Spleen (tissue), 11 donors: ENCODE data around the gene INHBB. TPM values are rescaled to one million over a fixed set of nuclear protein-coding genes. Genes with fewer than 3 reads are reported as not detected.

Source experiments
- DNase-seq: peaks from one replicate; pipeline ENCODE4 v3.0.0-alpha.2; 2020
- H3K27ac ChIP-seq, 8 donors: fragments of 200-600 bp; sonication (generic) in 7 of 8; 1 replicate in 4 of 8; 2 replicates in 4 of 8; pipeline versions ENCODE4 v1.5.0 to v1.8.0; 2016 to 2021; ENCODE audit warnings: inconsistent platforms in 4 of 8, mild to moderate bottlenecking in 4 of 8, moderate library complexity in 1 of 8
- H3K27me3 ChIP-seq, 7 donors: fragments of 200-600 bp; sonication (generic) in 6 of 7; replicated peaks in 1 of 7; 1 replicate in 4 of 7; 2 replicates in 3 of 7; pipeline versions ENCODE4 v1.5.0 to v1.8.0; 2016 to 2021; ENCODE audit warnings: inconsistent platforms in 3 of 7, mild to moderate bottlenecking in 1 of 7
- H3K36me3 ChIP-seq, 6 donors: fragments of 200-600 bp; sonication (generic) in 5 of 6; 1 replicate in 4 of 6; 2 replicates in 2 of 6; pipeline versions ENCODE4 v1.5.0 to v1.8.0; 2016 to 2021; ENCODE audit warnings: inconsistent platforms in 2 of 6
- H3K4me1 ChIP-seq, 6 donors: fragments of 200-600 bp; sonication (generic) in 5 of 6; 1 replicate in 3 of 6; 2 replicates in 3 of 6; pipeline versions ENCODE4 v1.5.0 to v1.8.0; 2016 to 2021; ENCODE audit warnings: inconsistent platforms in 3 of 6
- H3K4me3 ChIP-seq, 8 donors: fragments of 200-600 bp; sonication (generic) in 7 of 8; 1 replicate in 4 of 8; 2 replicates in 4 of 8; pipeline versions ENCODE4 v1.5.0 to v1.8.0; 2016 to 2021; ENCODE audit warnings: inconsistent platforms in 4 of 8, mild to moderate bottlenecking in 4 of 8, moderate library complexity in 2 of 8
- H3K9me3 ChIP-seq, 8 donors: fragments of 200-600 bp; sonication (generic) in 7 of 8; 1 replicate in 4 of 8; 2 replicates in 4 of 8; pipeline versions ENCODE4 v1.5.0 to v1.8.0; 2016 to 2021; ENCODE audit warnings: inconsistent platforms in 4 of 8
- CTCF ChIP-seq, 11 experiments: fragments of 200-600 bp in 7 of 11; fragments of 450-650 bp in 4 of 11; sonication (generic) in 4 of 11; IDR thresholded peaks in 8 of 11; conservative IDR thresholded peaks in 3 of 11; 1 replicate in 7 of 11; 2 replicates in 4 of 11; pipeline versions ENCODE4 v1.4.0 to v1.8.0; 2016 to 2021; ENCODE audit warnings: antibody characterized with exemption in 11 of 11, inconsistent platforms in 4 of 11, mild to moderate bottlenecking in 1 of 11
- POLR2A ChIP-seq, 3 donors: fragments of 450-650 bp; IDR thresholded peaks; one replicate each; pipeline ENCODE4 v1.5.1; 2017; ENCODE audit warnings: antibody characterized with exemption in 3 of 3, mild to moderate bottlenecking in 1 of 3
- POLR2AphosphoS5 ChIP-seq, 3 donors: sonication (generic); formaldehyde crosslinking; IDR thresholded peaks; one replicate each; pipeline ENCODE4 v1.5.1; 2017; ENCODE audit warnings: antibody characterized with exemption in 3 of 3
- WGBS, 5 donors: extraction: QIAGEN DNeasy Blood & Tissue Kit in 3 of 5; methylation state at CpG; one replicate each; pipeline versions ENCODE4 v1.1.5 to v1.1.7; 2013 to 2018; 5-methylcytosine and 5-hydroxymethylcytosine counted together
- intact Hi-C: fragments of 100-400 bp; cut with DNase I; formaldehyde crosslinking; loops from one replicate; pipeline ENCODE4 v1.15.0; 2023; ENCODE audit warnings: low total_unique reads
- polyA plus RNA-seq, 3 donors: library from polyadenylated mRNA; stranded (reverse); fragments of 200-250 nt; gene quantifications; one replicate each; pipeline ENCODE4 v1.2.1, GENCODE V29; 2013
- total RNA-seq, 7 donors: library from RNA; depleted of rRNA in 3 of 7; stranded (reverse); fragments of >200 nt in 3 of 7; fragmentation: NEBNext Ultra II Directional in 4 of 7; extraction: Animal tissue kit (Norgen Biotek cat#: 25700) in 4 of 7; gene quantifications; one replicate each; pipeline versions ENCODE4 v1.1.0 to v1.2.1, GENCODE V29; 2016 to 2021
- donor health status: healthy with polysubstance abuse.
- donor health status: DM: no; HTN: no; CAD: no; lungs with moderate emphysema.
- donor health status: DM: no; HTN: no; CAD: no.
- donor health status: Bipolar disorder and iron deficiency.
- donor health status: healthy.
- donor health status: DM: no; HTN: no; CAD: no.
- donor health status: DM: yes; HTN: yes; CAD: no.

INHBB gene
- total and polyA plus RNA-seq, 10 donors: 0.26 to 1.5 (median 0.67) TPM

GRCh38 chr2:120314690-120315366 lies 31.1 kb upstream of the INHBB start:
- Histone ChIP-seq H3K27me3 (peaks cover 0 to 11% (median 0%) of the 10 kb centered on the region in 7 donors), H3K9me3 (no peaks in the 10 kb centered on the region), H3K4me1 (peaks cover 5 to 45% (median 25%) of the 10 kb centered on the region in 6 donors), H3K4me3 (no peak overlapping the region), H3K36me3 (no peaks in the 10 kb centered on the region), H3K27ac (no peak overlapping the region)
- WGBS, 5 donors: 71 to 78% (median 75%) methylated on average over 19 of the region's 19 CpGs
- intact Hi-C loops: loop anchor here (10.0 kb wide), 1 partner anchor 200 kb away; no protein-coding TSS in a partner anchor
- TF ChIP-seq CTCF (IDR thresholded peaks at IDR 0.05 in 8 of 11, conservative IDR thresholded peaks at IDR 0.05 in 3 of 11) (no peak), POLR2AphosphoS5 (IDR thresholded peaks at IDR 0.05) (no peak), POLR2A (IDR thresholded peaks at IDR 0.05) (no peak)
- DNase-seq: peak; percentile 59

- DNase-seq: peak; percentile 68
- H3K36me3 ChIP-seq: no peaks in the 10 kb centered on the region
- no peak for TF ChIP-seq POLR2AphosphoS5 (IDR thresholded peaks at IDR 0.05)
- no peak overlapping the region for H3K4me3 ChIP-seq
- WGBS, 5 donors: 89 to 93% (median 91%) methylated on average over 16 to 17 of the region's 17 CpGs
- peaks cover 0 to 11% (median 0%) of the 10 kb centered on the region in 7 donors for H3K27me3 ChIP-seq
- no peaks in the 10 kb centered on the region for H3K9me3 ChIP-seq
- no peak overlapping the region for H3K27ac ChIP-seq
- intact Hi-C loops: loop anchor here (10.0 kb wide), 1 partner anchor 201 kb away; no protein-coding TSS in a partner anchor
- peaks cover 5 to 52% (median 28%) of the 10 kb centered on the region in 6 donors for H3K4me1 ChIP-seq
Observed at GRCh38 chr2:120315367-120316033, 30.4 kb upstream of the INHBB start.

- H3K9me3 ChIP-seq: no peaks in the 10 kb centered on the region
- H3K4me1 ChIP-seq: peaks cover 5 to 55% (median 29%) of the 10 kb centered on the region in 6 donors
- intact Hi-C loops: loop anchor here (10.0 kb wide), 1 partner anchor 201 kb away; no protein-coding TSS in a partner anchor
- peaks cover 0 to 11% (median 0%) of the 10 kb centered on the region in 7 donors for H3K27me3 ChIP-seq
- no peak overlapping the region for H3K27ac ChIP-seq
- DNase-seq: peak; percentile 38
- WGBS, 5 donors: 77 to 95% (median 91%) methylated on average over 5 of the region's 5 CpGs
- TF ChIP-seq CTCF (IDR thresholded peaks at IDR 0.05 in 8 of 11, conservative IDR thresholded peaks at IDR 0.05 in 3 of 11) (no peak), POLR2A (IDR thresholded peaks at IDR 0.05) (no peak), POLR2AphosphoS5 (IDR thresholded peaks at IDR 0.05) (no peak)
- H3K36me3 ChIP-seq: no peaks in the 10 kb centered on the region
- no peak overlapping the region for H3K4me3 ChIP-seq
Observed at GRCh38 chr2:120316071-120316470, 29.9 kb upstream of the INHBB start.

GRCh38 chr2:120316528-120317179 lies 29.3 kb upstream of the INHBB start:
- DNase-seq: peak; percentile 61
- peaks cover 5 to 55% (median 29%) of the 10 kb centered on the region in 6 donors for H3K4me1 ChIP-seq
- intact Hi-C loops: loop anchor here (10.0 kb wide), 1 partner anchor 202 kb away; no protein-coding TSS in a partner anchor
- TF ChIP-seq POLR2AphosphoS5 (IDR thresholded peaks at IDR 0.05): no peak
- 87 to 94% (median 92%) methylated on average over 14 to 15 of the region's 15 CpGs for WGBS, 5 donors
- no peak overlapping the region for H3K27ac ChIP-seq
- peaks cover 0 to 13% (median 0%) of the 10 kb centered on the region in 7 donors for H3K27me3 ChIP-seq
- H3K9me3 ChIP-seq: no peaks in the 10 kb centered on the region
- no peaks in the 10 kb centered on the region for H3K36me3 ChIP-seq
- no peak overlapping the region for H3K4me3 ChIP-seq
